Tibial nerve (tissue), 3 donors: ENCODE results near the gene TAS1R2.

Source experiments
- POLR2A ChIP-seq, 2 donors: fragments of 450-650 bp; IDR thresholded peaks; one replicate each; pipeline ENCODE4 v1.6.1; 2017; ENCODE audit warnings: antibody characterized with exemption in 2 of 2, mild to moderate bottlenecking in 2 of 2, moderate library complexity in 2 of 2
- TF ChIP-seq, protein P1 (sequence below), 5 experiments: fragments of 200-600 bp in 3 of 5; fragments of 450-650 bp in 2 of 5; sonication (generic) in 3 of 5; IDR thresholded peaks; one replicate each; pipeline ENCODE4 v1.5.1; 2016 to 2019; ENCODE audit warnings: antibody characterized with exemption in 5 of 5, mild to moderate bottlenecking in 3 of 5, moderate library complexity in 2 of 5

DNA sequence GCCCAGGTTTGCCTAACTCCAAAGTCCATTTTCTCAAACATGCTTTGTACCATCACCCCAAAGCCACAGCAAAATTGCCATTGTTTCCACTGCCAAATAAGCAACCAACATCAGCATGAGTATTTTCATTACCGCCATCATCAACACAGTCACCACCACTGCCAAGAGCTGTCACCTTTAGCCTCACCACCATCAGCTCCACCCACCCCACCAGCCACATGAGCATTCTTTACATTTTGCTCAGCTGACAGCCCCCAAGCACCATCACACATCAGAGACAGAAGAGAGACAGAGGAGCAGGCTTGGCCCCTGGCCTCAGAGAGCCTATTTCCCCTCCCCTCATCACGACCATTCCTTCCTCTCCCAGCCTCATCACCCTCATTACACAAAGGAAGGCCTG lies 42.7 kb downstream of the TAS1R2 start:
- TF ChIP-seq, protein P1, sequence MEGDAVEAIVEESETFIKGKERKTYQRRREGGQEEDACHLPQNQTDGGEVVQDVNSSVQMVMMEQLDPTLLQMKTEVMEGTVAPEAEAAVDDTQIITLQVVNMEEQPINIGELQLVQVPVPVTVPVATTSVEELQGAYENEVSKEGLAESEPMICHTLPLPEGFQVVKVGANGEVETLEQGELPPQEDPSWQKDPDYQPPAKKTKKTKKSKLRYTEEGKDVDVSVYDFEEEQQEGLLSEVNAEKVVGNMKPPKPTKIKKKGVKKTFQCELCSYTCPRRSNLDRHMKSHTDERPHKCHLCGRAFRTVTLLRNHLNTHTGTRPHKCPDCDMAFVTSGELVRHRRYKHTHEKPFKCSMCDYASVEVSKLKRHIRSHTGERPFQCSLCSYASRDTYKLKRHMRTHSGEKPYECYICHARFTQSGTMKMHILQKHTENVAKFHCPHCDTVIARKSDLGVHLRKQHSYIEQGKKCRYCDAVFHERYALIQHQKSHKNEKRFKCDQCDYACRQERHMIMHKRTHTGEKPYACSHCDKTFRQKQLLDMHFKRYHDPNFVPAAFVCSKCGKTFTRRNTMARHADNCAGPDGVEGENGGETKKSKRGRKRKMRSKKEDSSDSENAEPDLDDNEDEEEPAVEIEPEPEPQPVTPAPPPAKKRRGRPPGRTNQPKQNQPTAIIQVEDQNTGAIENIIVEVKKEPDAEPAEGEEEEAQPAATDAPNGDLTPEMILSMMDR (IDR thresholded peaks at IDR 0.05), result no peak
- TF ChIP-seq POLR2A (IDR thresholded peaks at IDR 0.05), result no peak
